Peyer's patch (tissue), 4 donors: Measurements from ENCODE around the gene LINC00237.

ENCODE experiments used
- POLR2A ChIP-seq, 2 donors: fragments of 450-650 bp; IDR thresholded peaks; one replicate each; pipeline ENCODE4 v1.5.1; 2017; ENCODE audit warnings: antibody characterized with exemption in 2 of 2, mild to moderate bottlenecking in 2 of 2, moderate library complexity in 2 of 2
- TF ChIP-seq, protein P1 (sequence below), 6 experiments: fragments of 450-650 bp in 4 of 6; fragments of 200-600 bp in 2 of 6; sonication (generic) in 1 of 6; IDR thresholded peaks; one replicate each; pipeline ENCODE4 v1.5.1; 2017 to 2019; ENCODE audit warnings: antibody characterized with exemption in 6 of 6, mild to moderate bottlenecking in 3 of 6, moderate library complexity in 1 of 6

DNA sequence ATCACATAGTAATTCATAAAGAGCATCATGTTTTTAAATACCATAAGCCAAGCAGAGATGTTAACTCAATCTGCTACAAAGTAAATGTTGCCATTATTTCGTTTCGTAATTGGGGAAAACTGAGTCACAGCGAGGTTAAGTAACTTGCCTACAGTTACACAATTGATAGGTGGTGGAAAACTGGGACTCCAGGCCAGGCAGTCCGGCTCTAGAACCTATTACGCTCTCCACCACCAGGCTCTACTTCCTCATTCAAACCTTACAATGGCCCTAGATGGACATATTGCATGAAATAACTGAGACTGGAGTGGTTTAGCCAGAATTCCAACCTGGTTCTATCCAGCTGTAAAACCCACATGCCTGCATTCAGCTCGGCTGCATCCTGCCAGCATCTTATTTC is 58.2 kb downstream of the LINC00237 start:
- TF ChIP-seq POLR2A (IDR thresholded peaks at IDR 0.05), result no peak
- TF ChIP-seq, protein P1, sequence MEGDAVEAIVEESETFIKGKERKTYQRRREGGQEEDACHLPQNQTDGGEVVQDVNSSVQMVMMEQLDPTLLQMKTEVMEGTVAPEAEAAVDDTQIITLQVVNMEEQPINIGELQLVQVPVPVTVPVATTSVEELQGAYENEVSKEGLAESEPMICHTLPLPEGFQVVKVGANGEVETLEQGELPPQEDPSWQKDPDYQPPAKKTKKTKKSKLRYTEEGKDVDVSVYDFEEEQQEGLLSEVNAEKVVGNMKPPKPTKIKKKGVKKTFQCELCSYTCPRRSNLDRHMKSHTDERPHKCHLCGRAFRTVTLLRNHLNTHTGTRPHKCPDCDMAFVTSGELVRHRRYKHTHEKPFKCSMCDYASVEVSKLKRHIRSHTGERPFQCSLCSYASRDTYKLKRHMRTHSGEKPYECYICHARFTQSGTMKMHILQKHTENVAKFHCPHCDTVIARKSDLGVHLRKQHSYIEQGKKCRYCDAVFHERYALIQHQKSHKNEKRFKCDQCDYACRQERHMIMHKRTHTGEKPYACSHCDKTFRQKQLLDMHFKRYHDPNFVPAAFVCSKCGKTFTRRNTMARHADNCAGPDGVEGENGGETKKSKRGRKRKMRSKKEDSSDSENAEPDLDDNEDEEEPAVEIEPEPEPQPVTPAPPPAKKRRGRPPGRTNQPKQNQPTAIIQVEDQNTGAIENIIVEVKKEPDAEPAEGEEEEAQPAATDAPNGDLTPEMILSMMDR (IDR thresholded peaks at IDR 0.05), result no peak
